ENCODE results near the gene ADAMTS14. TPM values are rescaled to one million over a fixed set of nuclear protein-coding genes. Genes with fewer than 3 reads are reported as not detected.

Gene ADAMTS14
- total RNA-seq, 2 experiments from 2014 or later = 0.16 to 0.25 TPM

DNA sequence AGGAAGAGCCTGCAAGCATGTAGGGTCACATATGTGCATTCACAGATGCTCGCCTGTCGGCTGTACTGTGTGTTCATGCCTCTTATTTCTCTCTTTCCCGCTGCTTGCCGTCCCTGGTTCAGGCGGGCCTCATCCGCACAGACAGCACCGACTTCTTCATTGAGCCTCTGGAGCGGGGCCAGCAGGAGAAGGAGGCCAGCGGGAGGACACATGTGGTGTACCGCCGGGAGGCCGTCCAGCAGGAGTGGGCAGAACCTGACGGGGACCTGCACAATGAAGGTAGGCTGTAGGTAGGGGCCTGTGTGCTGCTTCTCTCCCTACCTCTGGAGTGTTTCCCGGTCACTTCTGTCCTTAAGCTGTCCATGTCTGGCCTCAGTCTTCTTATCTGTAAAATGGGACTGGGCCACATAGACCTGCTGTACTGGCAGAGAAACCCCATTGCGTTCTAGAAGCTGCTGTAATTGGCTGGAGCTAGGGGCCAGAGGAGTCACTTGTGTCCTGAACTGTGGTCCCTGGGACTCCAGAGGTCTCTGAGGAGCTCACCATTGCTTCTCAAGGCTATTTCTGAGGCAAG is 30.0 kb downstream of the ADAMTS14 start:
- Mint-ChIP-seq H3K27ac (no peak overlapping the region), H3K4me3 (no peak overlapping the region), H3K9me3 (no peaks in the 10 kb centered on the region), H3K36me3 (ENCODE audit: low read depth) (no peaks in the 10 kb centered on the region), H3K27me3 (no peaks in the 10 kb centered on the region), H3K4me1 (ENCODE audit: low read depth) (no peaks in the 10 kb centered on the region)
- TF ChIP-seq, protein P1, sequence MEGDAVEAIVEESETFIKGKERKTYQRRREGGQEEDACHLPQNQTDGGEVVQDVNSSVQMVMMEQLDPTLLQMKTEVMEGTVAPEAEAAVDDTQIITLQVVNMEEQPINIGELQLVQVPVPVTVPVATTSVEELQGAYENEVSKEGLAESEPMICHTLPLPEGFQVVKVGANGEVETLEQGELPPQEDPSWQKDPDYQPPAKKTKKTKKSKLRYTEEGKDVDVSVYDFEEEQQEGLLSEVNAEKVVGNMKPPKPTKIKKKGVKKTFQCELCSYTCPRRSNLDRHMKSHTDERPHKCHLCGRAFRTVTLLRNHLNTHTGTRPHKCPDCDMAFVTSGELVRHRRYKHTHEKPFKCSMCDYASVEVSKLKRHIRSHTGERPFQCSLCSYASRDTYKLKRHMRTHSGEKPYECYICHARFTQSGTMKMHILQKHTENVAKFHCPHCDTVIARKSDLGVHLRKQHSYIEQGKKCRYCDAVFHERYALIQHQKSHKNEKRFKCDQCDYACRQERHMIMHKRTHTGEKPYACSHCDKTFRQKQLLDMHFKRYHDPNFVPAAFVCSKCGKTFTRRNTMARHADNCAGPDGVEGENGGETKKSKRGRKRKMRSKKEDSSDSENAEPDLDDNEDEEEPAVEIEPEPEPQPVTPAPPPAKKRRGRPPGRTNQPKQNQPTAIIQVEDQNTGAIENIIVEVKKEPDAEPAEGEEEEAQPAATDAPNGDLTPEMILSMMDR (IDR thresholded peaks at IDR 0.05) = no peak
- POLR2A ChIA-PET = no interaction called here
- CTCF ChIA-PET = no interaction called here
- no peak for ATAC-seq
- DNase-seq = no peak
- intact Hi-C loops (cut with micrococcal nuclease) = no loop called here

DNA sequence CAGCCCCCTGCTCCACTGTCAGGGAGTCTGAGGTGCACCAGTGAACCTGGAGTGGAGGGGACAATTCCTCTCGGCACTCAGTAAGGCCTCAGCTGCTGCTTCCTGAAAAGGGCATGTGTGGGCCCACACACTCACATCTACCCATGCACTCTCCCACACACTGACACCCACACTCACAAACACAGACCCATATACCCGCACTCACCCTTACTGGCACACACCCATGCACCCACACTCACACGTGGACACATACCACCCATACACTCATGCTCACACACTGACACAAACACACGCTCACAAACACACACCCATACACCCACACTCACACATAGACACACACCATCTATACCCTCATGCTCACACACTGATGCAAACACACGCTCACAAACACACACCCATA is 31.9 kb downstream of the ADAMTS14 start:
- ATAC-seq = no peak
- TF ChIP-seq, protein P1 (IDR thresholded peaks at IDR 0.05) = no peak
- no peak overlapping the region for H3K27ac Mint-ChIP-seq
- ChIA-PET CTCF (interaction anchor here (1.0 to 1.5 kb wide), 2 partner anchors 55 to 248 kb away, joined by 3 to 6 read pairs; no protein-coding TSS in a partner anchor), POLR2A (no interaction called here)
- H3K9me3 Mint-ChIP-seq = no peaks in the 10 kb centered on the region
- no peak for DNase-seq
- no peaks in the 10 kb centered on the region for H3K27me3 Mint-ChIP-seq
- no peak overlapping the region for H3K4me3 Mint-ChIP-seq
- H3K4me1 Mint-ChIP-seq (ENCODE audit: low read depth) = no peaks in the 10 kb centered on the region
- intact Hi-C loops (cut with micrococcal nuclease) = no loop called here
- H3K36me3 Mint-ChIP-seq (ENCODE audit: low read depth) = no peaks in the 10 kb centered on the region

DNA sequence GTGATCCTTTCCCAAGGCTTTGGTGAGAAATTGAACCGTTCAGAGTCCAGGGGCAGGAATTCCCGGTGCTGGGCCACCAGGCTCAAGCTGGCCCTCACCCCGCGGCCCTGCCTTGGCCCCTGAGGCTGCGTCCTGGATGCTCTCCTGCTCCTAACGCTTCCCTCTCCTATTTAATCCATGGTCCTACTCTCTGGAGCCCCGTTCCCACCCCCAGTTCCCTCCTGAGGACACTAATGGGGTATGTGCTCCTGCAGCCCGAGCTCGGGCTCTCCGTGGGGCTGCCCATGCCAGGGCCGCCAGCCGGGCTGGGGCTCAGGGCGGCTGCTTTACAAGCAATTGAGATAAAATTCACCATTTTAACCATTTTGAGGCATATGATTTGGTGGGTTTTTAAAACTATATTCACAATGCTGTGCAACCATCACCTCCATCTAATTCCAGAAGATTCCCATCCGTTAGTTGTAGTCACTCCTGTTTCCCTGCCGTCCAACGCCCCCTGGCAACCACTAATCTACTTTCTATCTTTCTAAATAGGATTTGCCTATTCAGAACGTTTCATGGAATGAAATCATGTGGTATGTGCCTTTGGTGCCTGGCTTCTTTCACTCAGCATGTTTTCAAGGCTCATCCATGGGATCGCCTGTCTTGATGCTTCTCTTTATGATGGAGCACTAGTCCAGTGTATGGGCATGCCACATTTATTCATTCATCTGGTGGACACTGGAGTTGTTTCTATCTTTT is 33.0 kb downstream of the ADAMTS14 start:
- ATAC-seq (no peak), DNase-seq (no peak)
- ChIA-PET CTCF (no interaction called here), POLR2A (no interaction called here)
- intact Hi-C loops (cut with micrococcal nuclease) = no loop called here
- H3K4me1 Mint-ChIP-seq (ENCODE audit: low read depth) = no peaks in the 10 kb centered on the region
- H3K27me3 Mint-ChIP-seq = no peaks in the 10 kb centered on the region
- H3K36me3 Mint-ChIP-seq (ENCODE audit: low read depth) = no peaks in the 10 kb centered on the region
- no peaks in the 10 kb centered on the region for H3K9me3 Mint-ChIP-seq
- TF ChIP-seq, protein P1 (IDR thresholded peaks at IDR 0.05) = no peak
- no peak overlapping the region for H3K4me3 Mint-ChIP-seq
- H3K27ac Mint-ChIP-seq = no peak overlapping the region

DNA sequence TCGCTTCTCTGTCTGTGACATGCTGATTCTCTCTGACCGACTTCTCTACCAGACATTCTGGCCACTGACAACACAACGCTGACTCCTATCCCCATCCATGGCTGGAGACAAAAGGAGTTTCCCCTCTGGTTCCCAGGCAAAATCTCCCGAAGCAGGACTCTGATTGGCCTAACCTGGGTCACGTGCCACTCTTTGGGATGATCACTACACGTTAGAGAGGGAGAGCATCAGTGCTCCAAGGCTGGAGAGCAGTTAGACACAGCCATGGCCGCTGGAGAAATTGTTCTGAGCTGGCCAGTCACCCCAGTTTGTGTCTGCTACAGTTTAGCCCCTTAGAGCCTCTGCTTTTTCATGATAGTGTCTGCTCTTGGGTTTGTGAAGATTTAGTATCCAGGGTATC is 38.9 kb downstream of the ADAMTS14 start:
- Mint-ChIP-seq H3K27ac (no peak overlapping the region), H3K4me3 (no peak overlapping the region), H3K36me3 (ENCODE audit: low read depth) (no peaks in the 10 kb centered on the region), H3K27me3 (no peaks in the 10 kb centered on the region), H3K4me1 (ENCODE audit: low read depth) (peaks cover 8% of the 10 kb centered on the region), H3K9me3 (no peaks in the 10 kb centered on the region)
- ATAC-seq = no peak
- TF ChIP-seq, protein P1 (IDR thresholded peaks at IDR 0.05) = no peak
- intact Hi-C loops (cut with micrococcal nuclease) = no loop called here
- POLR2A ChIA-PET = no interaction called here
- CTCF ChIA-PET = no interaction called here
- DNase-seq = no peak

DNA sequence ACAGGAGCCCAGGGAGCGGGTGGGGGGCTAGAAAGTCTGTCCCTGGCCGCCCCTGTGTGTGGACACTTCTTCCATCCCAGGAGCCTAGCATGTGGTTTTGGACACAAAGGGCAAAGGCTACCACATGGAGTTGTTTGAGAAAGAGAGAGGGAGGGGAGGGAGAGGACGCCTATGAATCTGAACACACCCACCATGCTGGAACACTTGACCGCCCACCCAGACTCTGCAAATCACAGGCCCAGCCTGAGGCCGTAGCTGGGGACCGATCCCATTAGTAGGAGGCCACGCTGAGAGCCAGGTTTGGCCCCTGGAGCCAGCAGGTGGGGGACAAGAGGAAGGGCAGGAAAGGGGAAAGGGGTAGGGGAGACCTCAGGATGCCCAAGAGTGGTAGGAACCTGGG is 39.6 kb downstream of the ADAMTS14 start:
- POLR2A ChIA-PET = no interaction called here

More for the DNA sequence above, 39.6 kb downstream of the ADAMTS14 start:
- H3K4me1 Mint-ChIP-seq (ENCODE audit: low read depth) = peaks cover 10% of the 10 kb centered on the region
- TF ChIP-seq, protein P1 (IDR thresholded peaks at IDR 0.05) = no peak
- intact Hi-C loops (cut with micrococcal nuclease) = no loop called here
- DNase-seq = no peak
- H3K4me3 Mint-ChIP-seq = no peak overlapping the region
- ATAC-seq = no peak
- H3K27ac Mint-ChIP-seq = no peak overlapping the region
- H3K36me3 Mint-ChIP-seq (ENCODE audit: low read depth) = no peaks in the 10 kb centered on the region
- CTCF ChIA-PET = interaction anchor here (0.6 kb wide), 1 partner anchor 28 kb away, joined by 3 read pairs; no protein-coding TSS in a partner anchor
- no peaks in the 10 kb centered on the region for H3K9me3 Mint-ChIP-seq
- H3K27me3 Mint-ChIP-seq = no peaks in the 10 kb centered on the region

Measured in activated CD8-positive, alpha-beta T cell treated with anti-CD3 and anti-CD28 coated beads for 36 hours (primary cell).